ENCODE data around the gene ST3GAL2. TPM values are rescaled to one million over a fixed set of nuclear protein-coding genes. Genes with fewer than 3 reads are reported as not detected.
A peak's percentile ranks its signal among the peaks of the same experiment; 100 is the strongest.

ST3GAL2 gene
- total and polyA plus RNA-seq, 9 of the 15 experiments (the other 6 are each of a cell fraction or from before 2014, with no cell fraction given), result 1.5 to 108 (median 34.3) TPM

- H3K9ac ChIP-seq (ENCODE audit: insufficient read depth in 1 of 2, low read depth in 2 of 2, low read length in 2 of 2), result peak overlapping the region in 1 of 2 experiments; percentile 70; a peak in 2 of 4 replicates
- H3K9me1 ChIP-seq (ENCODE audit: control insufficient read depth, insufficient read depth, low read length), result no peaks in the 10 kb centered on the region
- POLR2A ChIA-PET, result interaction anchor here (0.7 to 0.8 kb wide), 2 partner anchors 27 to 85 kb away, joined by 4 read pairs; no protein-coding TSS in a partner anchor
- peaks cover 5 to 16% of the 10 kb centered on the region in 2 experiments; a peak in 4 of 5 replicates for H3K4me1 ChIP-seq (replicated peaks in 1 of 2; ENCODE audit: control insufficient read depth in 2 of 2, insufficient read depth in 2 of 2, low read length in 2 of 2)
- no peak overlapping the region for H3K4me2 ChIP-seq (ENCODE audit: insufficient read depth, low read length)
- H3K9me3 ChIP-seq (replicated peaks; ENCODE audit: control insufficient read depth, insufficient read depth, low read depth, low read length), result no peaks in the 10 kb centered on the region
- intact Hi-C loops (cut with micrococcal nuclease) (no loop called here), in situ Hi-C loops (cut with MboI) (loop anchor here (10.0 kb wide), 1 partner anchor 66 kb away; no protein-coding TSS in a partner anchor)
- H4K20me1 ChIP-seq (replicated peaks; ENCODE audit: control insufficient read depth, insufficient read depth, low read length), result no peaks in the 10 kb centered on the region
- 60% methylated on average over 8 of the region's 8 CpGs for WGBS (ENCODE audit: insufficient coverage, low coverage, missing lambda C conversion rate)
- no TSS peak for BruUV-seq (replicated peaks)
- H3K27me3 ChIP-seq (ENCODE audit: control insufficient read depth in 2 of 2, insufficient read depth in 2 of 2, low read length in 2 of 2), result no peaks in the 10 kb centered on the region
- H3K36me3 ChIP-seq (ENCODE audit: control insufficient read depth, insufficient read depth, low read length), result peaks cover 7% of the 10 kb centered on the region; the same call in 1 of the 3 replicates
- TF ChIP-seq SREBF2 (CRISPR knock-in tag; IDR thresholded peaks at IDR 0.05), result no peak
- no peak for TF ChIP-seq ASH1L (IDR thresholded peaks at IDR 0.05; ENCODE audit: borderline replicate concordance, low read depth, partially characterized antibody)
- no peak for TF ChIP-seq HOMEZ (CRISPR knock-in tag; IDR thresholded peaks at IDR 0.05)
- no peak for TF ChIP-seq ZNF408 (CRISPR knock-in tag; IDR thresholded peaks at IDR 0.05; ENCODE audit: low read depth)
- TF ChIP-seq ZNF133 (CRISPR knock-in tag; IDR thresholded peaks at IDR 0.05), result no peak
- TF ChIP-seq ATF2 (CRISPR knock-in tag; IDR thresholded peaks at IDR 0.05), result no peak
- CTCF ChIA-PET (ENCODE audit: low intra/inter-chr PET ratio), result no interaction called here
- H3K27ac ChIP-seq (ENCODE audit: extremely low read depth, low read depth, low read length), result no peak overlapping the region
- no peak for DNase-seq (ENCODE audit: extremely low read depth in 1 of 4, low spot score in 3 of 4)
- no peak overlapping the region for H3K4me3 ChIP-seq
- FAIRE-seq, result no peak
- H3K79me2 ChIP-seq (ENCODE audit: control insufficient read depth, insufficient read depth, low read length), result no peaks in the 10 kb centered on the region; the same call in 2 of the 3 replicates
- no peak; the same call in 2 of the 3 replicates for ATAC-seq
- no peak overlapping the region for H2AFZ ChIP-seq (ENCODE audit: low read depth, low read length)
Measured at GRCh38 chr16:70460737-70461261, 21.9 kb upstream of the ST3GAL2 start.

Data from K562 (cell line).